HG03565 (cell line): Measurements from ENCODE around the gene AOX1.
"Not testable (repeated sequence)": the region's sequence is repeated elsewhere in the genome, so short reads cannot be mapped to it uniquely, and the experiment has no call there.

Source experiments
- ATAC-seq: cut with Tn5 transposase; IDR thresholded peaks from one replicate; pipeline ENCODE4 v1.9.1; 2021; ENCODE audit warnings: mild to moderate bottlenecking, moderate library complexity; ENCODE audit not compliant: unreplicated experiment

Gene AOX1

DNA sequence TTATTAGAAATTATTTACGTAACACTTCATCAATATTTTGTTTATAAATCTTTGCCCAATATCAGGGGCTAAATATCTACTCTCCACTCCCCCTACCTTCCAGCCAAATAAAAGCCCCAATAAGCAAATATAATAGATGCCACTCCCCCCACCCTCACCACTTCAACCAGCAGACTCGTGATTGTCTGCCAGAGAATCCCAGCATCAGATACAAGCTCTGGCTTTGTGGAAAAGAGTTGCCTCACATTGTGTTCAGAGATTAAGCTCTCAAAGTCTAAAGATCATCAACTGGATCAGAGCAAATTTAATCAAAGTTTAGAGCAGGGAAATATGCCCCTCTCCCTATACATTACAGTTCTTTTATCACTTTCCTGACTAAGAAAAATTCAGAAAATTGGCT is 39.5 kb downstream of the AOX1 start:
- no peak for ATAC-seq

DNA sequence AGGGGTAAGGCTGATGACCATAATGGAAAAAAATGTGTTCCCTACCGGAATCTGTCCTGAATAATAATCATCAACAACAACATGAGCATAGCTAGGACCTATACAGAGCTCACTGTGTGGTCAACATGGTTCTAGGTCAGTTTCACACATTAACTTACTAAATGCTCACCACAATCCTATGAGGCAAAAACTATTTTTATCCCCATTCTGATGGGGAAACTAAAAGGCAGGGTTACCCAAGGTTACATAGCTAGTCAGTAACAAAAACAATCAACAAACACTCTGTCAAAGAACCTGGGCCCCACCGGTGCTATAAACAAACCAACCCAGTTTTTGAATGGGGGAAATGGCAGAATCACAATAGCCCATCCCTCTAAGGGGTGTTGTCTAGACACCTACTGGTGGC is 40.1 kb downstream of the AOX1 start:
- no peak for ATAC-seq

DNA sequence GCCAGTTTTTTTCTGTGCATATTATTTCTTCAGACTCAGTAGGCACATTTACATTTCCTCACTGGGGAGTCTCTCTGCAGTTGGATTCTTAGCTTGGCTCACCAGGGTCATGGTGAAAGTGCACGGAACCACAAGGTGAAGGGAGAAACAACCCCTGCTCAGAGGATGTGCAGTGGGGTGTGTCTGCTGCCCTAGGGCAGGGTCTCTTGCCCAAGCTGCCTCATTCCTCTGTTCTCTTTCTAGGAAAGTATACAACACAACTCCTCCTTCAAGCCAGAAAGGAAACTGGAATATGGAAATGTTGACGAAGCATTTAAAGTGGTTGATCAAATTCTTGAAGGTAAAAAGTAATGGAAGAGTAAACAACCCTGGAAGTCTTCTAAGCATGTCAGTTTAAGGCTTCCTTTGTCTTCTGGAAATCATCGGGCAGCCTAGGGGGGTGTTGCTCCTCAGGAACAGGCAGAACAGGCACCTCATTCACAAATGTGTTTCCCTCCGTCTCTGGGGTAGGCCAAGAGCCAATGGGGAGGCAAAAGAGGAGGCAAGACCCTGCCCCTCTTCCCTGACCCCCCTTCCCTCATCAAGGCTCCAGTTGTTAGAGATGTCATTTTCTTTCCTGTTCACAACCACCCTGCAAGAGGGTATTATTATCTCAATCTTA is 41.4 kb downstream of the AOX1 start:
- ATAC-seq, result no peak

DNA sequence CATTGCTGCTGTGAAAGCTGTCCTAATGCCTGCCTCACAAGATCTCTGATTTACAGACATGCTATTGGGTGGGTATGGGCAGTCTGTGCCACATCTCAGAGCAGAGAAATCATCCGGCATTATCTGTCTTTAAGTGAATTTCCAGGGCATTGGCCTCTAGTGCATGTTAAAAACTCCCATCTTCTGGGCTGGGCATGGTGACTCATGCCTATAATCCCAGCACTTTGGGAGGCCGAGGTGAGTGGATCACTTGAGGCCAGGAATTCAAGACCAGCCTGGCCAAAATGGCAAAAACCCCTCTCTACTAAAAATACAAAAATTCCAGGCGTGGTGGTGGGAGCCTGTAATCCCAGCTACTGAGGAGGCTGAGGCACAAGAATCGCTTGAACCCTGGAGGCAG is 42.6 kb downstream of the AOX1 start:
- ATAC-seq, result not testable (repeated sequence)

DNA sequence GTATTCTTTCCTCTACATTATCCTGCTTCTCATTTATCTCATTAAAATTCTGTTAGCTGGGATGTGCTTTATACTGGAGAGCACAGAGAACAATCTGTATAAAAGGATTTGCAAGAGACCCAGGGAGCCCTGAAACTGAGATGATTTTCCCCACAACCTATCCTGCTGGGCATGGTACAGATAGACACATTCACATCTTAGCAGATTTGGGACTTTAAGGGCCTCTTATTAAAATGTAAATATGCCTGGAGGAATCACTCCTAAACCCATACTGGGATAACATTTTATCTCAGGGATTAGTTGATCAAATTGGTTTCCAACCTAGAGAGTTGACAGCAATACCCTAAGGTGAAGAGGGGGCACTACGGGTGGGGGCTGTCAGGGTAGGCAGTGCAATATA is 45.5 kb downstream of the AOX1 start:
- ATAC-seq, result no peak

DNA sequence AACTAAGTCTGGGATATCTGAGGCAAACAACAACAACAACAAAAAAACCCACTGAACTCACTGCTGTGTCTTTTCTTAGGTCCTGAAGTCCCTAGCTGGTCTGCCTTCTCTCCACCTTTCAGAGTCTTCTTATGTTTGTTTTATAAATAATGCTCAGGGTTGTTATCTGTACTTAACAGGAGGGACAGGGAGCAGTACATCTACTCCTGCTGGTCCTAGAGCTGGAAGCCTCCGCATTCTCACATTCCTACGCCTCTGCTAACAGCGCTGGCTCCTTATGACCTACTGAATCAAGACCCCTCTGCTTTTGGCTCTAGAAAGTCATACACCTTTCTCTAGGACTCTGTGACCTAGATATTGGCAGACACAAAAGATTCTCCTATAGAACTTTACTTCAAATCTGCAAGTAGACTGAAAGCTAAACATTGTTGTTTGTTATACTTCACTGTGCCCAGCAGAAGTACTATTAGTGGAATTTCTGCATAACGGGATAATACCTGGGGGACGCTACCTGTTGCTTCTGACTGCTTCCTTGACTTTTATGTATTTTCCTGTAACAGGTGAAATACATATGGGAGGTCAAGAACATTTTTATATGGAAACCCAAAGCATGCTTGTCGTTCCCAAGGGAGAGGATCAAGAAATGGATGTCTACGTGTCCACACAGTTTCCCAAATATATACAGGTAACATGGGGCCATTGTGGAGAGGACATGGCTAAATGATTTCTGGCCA is 48.6 kb downstream of the AOX1 start:
- no peak for ATAC-seq

DNA sequence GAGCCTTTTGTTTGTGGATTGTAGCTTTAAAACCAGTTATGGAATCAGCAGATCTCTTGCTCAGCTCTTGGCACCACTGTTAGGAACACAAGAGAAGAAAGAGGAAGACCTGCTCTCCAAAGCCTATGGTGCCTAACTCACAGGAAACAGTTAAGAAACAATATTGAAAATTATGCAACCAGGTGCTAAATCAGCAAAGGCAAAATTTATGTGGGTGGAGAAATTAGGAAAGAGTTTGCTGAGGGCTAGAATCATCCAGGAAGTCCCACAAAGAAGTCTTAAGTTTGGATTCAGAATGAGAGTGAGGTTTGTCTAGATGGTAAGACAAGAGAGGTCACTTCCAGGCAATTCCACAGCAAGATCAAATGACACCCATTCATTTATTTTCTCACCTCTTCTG is 49.4 kb downstream of the AOX1 start:
- ATAC-seq, result no peak

DNA sequence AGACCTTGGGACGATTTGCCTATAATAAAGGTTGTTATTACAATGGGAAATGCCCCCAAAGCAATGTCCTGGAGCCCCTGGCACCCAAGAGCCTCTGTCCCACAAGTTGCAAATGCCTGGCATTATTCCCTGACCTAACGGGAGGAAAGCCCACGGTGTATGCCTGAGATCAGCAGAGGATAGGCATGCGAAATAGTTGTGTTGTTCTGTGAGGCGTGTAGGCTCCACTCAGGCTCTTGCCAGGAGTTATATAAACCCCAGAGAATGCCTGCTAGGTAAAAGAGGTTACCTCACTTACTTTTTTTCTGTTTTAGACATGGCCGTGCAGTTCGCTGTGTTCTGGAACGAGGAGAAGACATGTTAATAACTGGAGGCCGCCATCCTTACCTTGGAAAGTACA is 52.1 kb downstream of the AOX1 start:
- no peak for ATAC-seq

DNA sequence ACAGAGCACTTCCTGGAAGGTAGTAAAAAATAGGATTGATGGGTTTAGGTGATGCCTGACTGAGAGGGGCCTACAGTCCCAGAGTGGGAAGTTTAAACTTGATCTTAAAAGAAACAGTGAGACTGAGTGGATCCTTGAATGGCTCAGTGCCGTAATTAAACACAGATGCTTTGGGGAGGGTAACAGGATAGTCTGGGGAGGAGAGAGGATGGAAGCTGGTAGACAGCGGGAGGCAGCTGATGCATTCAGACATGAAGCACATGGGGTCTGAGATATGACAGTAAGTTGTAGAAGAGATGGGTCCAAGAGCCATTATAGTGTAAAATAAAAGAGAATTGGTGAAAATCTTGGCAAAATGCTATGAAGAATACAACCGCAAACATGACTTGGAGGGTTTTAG is 54.4 kb downstream of the AOX1 start:
- ATAC-seq, result no peak

DNA sequence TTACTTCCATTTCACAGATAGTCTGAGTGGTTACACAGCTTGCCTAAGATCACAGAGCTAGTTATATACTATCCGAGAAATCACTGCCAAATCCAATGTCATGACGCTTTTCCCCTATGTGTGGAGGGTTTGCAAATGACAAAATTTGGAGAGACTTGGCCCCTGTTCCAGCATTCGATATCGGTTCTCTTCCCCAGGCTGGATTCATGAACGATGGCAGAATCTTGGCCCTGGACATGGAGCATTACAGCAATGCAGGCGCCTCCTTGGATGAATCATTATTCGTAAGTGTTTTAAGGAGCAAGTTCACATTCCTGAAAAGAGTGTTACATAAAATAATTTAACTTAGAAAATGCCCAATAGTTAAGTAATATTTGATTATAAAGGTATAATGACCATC is 55.1 kb downstream of the AOX1 start:
- ATAC-seq, result no peak

DNA sequence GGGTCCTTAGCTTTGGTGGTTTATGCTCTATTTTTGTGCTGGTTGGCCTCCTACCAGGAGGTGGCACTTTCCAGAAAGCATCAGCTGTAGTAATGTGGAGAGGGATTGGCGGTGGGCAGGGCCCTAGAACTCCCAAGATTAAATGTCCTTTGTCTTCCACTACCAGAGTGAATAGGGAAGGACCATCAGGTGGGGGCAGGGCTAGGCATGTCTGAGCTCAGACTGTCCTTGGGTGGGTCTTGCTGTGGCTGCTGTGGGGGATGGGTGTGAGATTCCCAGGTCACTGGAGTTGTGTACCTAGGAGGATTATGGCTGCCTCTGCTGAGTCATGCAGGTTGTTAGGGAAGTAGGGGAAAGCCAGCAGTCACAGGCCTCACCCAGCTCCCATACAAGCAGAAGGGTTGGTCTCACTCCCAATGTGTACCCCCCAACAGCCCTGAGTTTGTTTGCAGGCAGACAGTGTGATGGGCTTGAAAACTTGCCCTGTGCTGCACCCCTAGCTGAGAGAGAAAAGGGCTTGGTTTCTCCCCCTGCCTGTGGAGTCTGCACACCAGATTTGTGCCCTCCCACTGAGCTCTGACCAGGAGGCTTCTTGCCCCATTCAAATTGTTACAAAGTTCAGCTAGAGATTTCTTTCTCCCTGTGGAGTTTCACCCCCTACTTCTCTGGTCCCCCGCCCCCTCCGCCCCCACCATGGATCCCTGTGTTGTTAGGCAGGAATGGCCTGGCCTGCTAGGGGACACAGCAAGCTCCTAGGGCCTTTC is 62.9 kb downstream of the AOX1 start:
- ATAC-seq, result not testable (repeated sequence)

DNA sequence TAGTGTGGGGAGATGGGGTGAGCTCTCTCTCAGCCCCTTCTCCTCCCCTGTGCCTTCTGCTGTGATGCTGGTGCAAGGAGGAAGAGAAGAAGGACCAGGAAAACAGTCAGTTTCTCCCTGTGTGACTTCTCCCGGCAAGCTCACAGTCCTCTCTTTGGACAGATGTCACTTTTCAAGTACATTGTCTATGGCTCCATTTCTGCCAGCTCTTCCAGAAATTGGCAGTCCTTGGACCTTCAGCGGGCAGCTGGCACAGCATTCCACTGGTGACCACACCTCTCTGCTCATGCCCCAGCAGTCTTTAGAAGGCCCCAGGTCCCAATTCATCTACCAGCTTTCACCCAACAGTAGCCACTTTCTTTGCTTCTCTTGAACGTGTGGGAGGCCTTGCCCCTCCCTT is 63.9 kb downstream of the AOX1 start:
- ATAC-seq, result no peak

DNA sequence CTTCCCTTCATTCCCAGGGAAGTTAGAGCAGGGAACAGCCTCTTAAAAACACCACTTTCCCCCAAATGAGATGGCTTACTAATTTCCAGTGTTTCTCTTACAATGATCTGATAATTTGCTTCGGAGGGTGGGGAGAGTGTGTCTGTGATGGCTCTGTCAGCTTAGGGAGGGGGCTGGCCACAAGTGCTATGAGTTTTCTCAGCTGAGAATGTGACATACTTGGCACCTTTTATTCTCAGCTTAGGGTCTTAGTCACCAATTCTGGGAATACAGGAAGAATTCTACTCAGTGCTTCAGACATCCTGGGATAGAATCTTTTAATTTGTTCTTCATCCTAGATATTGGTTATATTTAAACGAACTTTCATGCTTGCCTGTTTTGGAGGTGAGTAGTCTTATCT is 64.4 kb downstream of the AOX1 start:
- ATAC-seq, result no peak

DNA sequence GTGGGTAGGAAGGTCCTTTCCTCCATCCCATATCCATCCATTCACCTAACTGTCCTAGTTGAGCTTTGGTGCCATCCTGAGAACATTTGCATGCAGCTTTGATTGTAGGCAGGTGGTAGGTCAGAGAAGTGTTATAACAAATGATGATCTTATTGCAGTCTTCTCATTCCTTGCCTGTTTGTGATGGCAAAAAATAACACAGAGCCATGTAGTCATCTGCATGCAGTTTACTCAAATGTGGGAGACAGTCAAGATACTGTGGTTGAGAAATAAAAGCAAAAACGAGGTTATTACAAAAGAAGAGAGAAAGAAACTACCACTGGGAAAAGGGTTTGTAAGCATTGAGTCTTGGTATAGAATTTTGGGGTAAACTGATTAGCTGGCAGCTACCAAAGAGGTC is 66.3 kb downstream of the AOX1 start:
- ATAC-seq, result no peak

DNA sequence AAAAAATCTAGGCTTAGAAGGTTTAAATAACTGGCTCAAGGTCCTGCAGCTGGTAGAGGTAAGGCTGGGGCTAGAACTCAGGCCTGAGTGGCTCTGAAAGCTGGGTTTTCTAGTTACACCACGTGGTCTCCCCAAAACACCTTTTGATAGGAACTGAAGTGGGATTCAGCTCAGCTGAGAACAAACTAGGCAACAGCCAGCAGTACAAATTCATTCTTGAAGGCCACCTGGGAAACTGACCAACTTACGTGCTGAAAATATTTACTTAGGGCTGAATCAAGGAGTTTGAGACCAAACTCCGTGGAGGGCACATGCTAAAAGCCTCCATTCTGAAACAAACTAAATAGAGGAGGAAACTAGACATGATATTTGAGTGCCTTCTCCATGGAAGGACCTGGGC is 67.2 kb downstream of the AOX1 start:
- no peak for ATAC-seq

DNA sequence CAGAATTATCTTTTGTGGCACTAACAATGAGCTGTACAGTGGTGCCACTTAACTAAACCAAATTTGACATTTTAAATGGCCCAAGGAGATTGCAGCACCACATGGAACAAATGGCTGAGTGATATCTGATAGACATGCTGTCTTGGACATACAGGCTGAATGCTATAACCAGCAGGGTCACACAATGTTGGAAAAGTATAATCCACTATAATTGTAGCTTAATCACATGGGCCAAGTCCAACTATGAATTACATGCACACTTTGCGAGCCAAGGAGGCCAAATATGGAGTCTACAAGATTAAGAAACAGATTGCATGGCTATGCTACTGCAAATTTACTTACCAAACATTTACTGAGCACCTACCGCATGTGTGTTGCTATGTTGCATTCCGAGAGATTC is 69.0 kb downstream of the AOX1 start:
- no peak for ATAC-seq

DNA sequence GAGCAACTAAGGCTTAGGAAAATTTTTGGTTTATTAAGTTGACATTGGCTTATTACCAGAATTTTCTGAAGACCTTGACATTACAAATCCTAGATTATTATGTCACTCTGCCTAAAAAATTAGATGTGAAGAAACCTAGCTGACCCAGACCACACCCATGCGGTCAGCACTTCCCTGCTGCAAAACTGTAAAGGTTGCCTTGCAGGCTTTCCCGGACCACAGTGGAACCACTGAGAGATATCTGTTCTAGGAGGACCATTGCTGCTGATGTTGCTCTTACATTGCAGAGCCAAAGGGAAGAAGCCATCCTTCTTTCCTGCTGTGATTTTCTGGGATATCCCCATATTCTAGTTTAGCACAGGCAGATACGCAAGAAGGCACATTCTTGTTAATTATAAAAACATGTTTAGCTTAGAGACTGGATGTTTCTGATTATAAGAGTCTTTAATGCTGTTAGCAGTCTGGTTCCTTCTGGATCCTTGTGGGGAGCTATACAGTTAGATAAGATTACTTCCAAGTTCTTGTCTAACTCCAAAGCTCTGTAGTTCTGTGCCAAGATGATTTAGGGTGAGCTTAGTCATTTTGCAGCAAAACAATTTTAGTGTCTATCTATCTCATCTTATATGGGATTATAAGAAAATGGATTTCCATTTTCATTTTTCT is 70.2 kb downstream of the AOX1 start:
- no peak for ATAC-seq

DNA sequence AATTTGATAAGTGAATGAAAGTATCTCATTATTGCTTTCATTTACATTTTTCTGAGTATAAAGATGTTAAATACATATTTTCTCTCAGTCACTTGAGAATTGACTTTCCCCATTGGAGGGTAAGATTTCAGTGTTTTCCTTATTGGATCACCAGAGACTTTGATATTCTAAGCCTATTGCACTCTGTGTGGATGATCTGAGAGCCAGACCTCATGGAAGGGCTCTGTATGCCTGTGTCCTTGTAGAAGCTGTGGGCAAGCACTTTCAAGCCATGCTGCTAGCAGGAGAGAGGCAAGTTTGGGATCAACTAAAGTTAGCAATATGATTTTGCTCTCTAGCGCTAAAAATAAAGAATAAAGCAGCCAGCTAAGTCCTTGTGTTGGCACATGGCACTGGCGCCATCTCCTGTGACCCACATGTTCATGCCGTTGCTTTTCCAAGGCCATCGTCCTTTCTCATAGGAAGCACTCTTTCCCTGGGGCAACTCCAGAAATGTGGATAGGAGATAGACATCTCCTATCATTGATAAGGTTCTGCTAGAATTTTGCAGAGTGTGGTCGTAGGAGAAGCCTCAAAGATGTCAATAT is 72.6 kb downstream of the AOX1 start:
- ATAC-seq, result no peak

DNA sequence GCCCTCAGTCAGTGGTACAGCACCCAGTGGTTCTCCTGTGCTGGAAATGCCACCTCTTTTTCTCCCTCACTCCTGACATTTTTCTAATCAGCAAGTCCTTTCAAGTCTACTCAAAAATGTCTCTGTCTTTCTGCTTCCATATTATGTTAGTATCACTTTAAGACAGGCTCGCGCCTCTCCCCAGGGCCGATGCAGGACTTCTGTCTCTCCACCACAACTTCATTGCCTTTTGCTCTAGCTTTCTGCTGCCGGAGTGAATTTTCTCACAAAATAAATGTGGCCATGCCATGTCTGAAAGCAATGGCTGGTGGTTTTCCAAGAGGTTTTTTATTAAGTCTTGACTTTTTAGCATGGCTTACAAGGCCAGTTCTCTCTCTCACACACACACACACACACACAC is 73.6 kb downstream of the AOX1 start:
- no peak for ATAC-seq

DNA sequence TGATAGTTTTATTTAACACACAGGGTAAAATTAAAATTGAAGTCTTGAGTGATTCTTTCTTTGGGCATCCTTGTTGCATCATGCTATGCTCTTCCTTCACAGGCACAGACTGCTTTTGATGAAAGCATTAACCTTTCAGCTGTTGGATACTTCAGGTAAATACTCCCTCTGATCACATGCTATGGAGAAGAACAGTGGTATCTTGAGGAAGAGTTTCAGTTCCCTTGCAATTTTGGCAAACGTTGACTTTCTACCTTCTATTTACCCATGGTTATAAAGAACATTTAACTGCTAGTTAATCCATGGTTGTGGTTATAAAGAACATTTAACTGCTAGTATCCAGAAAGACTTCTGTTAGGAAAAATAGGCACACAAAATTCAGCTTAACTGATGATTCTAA is 75.7 kb downstream of the AOX1 start:
- no peak for ATAC-seq

DNA sequence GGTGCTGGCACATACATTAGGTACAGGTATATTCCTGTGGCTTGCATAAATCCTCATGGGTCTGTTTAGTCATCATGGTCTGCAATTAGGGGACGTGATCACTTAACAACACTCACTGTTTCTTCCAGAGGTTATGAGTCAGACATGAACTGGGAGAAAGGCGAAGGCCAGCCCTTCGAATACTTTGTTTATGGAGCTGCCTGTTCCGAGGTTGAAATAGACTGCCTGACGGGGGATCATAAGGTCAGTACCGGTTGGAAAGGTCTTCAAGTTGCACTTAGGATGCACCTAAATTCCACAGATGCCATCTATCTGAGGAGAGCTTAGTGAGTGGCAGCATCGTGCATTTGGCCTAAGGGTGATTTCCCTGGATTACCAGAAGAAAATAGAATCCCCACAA is 76.9 kb downstream of the AOX1 start:
- ATAC-seq, result no peak
